ENCODE data around the gene SNX33.
"Not testable (repeated sequence)": the region's sequence is repeated elsewhere in the genome, so short reads cannot be mapped to it uniquely, and the experiment has no call there.

Gene SNX33

GRCh38 chr15:75620058-75620820 is 27.5 kb upstream of the SNX33 start:
- no peak overlapping the region for H3K4me3 ChIP-seq (ENCODE audit: low read depth, low read length)
- TF ChIP-seq CTCF (IDR thresholded peaks at IDR 0.05; ENCODE audit: borderline replicate concordance, insufficient read depth, low read depth, low read length): no peak

GRCh38 chr15:75620841-75621391 is 26.8 kb upstream of the SNX33 start:
- no peak for TF ChIP-seq CTCF (IDR thresholded peaks at IDR 0.05; ENCODE audit: borderline replicate concordance, insufficient read depth, low read depth, low read length)
- no peak overlapping the region for H3K4me3 ChIP-seq (ENCODE audit: low read depth, low read length)

GRCh38 chr15:75622505-75622904 is 25.2 kb upstream of the SNX33 start:
- no peak for TF ChIP-seq CTCF (IDR thresholded peaks at IDR 0.05; ENCODE audit: borderline replicate concordance, insufficient read depth, low read depth, low read length)
- no peak overlapping the region for H3K4me3 ChIP-seq (ENCODE audit: low read depth, low read length)

- TF ChIP-seq CTCF (IDR thresholded peaks at IDR 0.05; ENCODE audit: borderline replicate concordance, insufficient read depth, low read depth, low read length): no peak
- peak within 1 kb of the TSS; percentile 94 for H3K4me3 ChIP-seq (ENCODE audit: low read depth, low read length)
Measured at GRCh38 chr15:75625542-75626347, 22.0 kb upstream of the SNX33 start, which contains the start of gene SNUPN. Gene SNUPN, minus strand, starts transcription at chr15:75625725. Its CDS starts 4,674 bp downstream, at chr15:75621051.

- no peak for TF ChIP-seq CTCF (IDR thresholded peaks at IDR 0.05; ENCODE audit: borderline replicate concordance, insufficient read depth, low read depth, low read length)
- no peak overlapping the region for H3K4me3 ChIP-seq (ENCODE audit: low read depth, low read length)
Measured at GRCh38 chr15:75631935-75632334, 15.8 kb upstream of the SNX33 start.

GRCh38 chr15:75633922-75634321 is 13.8 kb upstream of the SNX33 start:
- not testable (repeated sequence) for H3K4me3 ChIP-seq (ENCODE audit: low read depth, low read length)

- TF ChIP-seq CTCF (IDR thresholded peaks at IDR 0.05; ENCODE audit: borderline replicate concordance, insufficient read depth, low read depth, low read length): no peak
- H3K4me3 ChIP-seq (ENCODE audit: low read depth, low read length): no peak overlapping the region
Measured at GRCh38 chr15:75636026-75636425, 11.7 kb upstream of the SNX33 start.
